Stimulated activated CD8-positive, alpha-beta memory T cell treated with anti-CD3 and anti-CD28 coated beads, Interleukin-7, amount 100 ng/mL, for 48 hours (primary cell): ENCODE results near the gene CAPN7.

Experiments used
- DNase-seq, 2 donors: peaks; one replicate each; pipeline ENCODE4 v3.0.0-alpha.2; 2020; ENCODE audit warnings: low read depth in 1 of 2; ENCODE audit errors: extremely low read depth in 1 of 2

The CAPN7 gene

DNA sequence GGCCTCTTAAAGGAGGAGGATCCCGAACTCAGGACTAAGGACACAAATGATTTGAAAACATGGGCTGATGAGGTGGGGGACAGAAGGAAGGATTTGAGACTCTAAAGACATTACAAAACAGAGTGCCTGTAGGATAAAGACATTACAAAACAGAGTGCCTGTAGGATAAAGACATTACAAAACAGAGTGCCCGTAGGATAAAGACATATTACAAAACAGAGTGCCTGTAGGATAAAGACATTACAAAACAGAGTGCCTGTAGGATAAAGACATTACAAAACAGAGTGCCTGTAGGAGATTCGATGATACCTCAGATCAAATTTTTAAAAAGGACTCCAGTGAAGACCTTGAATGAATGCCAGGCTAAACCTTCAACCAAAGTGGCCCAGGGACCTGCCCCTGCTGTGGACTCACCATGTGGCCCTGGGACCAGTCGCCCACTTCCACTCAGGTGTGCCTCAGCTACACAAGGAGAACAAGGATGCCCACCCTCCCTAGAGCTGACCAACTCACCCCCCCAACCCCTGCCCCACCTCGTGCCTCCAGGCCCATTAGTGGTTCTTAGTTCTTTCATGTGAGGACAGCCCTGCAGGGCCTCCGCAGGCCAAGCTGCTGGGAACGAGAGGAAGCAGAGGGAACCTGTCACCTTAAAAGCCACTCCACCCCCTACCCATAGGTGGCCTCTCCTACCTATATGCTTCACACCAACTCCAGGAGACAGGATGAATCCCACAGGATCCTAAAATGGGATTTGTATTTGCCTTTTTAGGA, 66.6 kb downstream of the CAPN7 start:
- no peak for DNase-seq

DNA sequence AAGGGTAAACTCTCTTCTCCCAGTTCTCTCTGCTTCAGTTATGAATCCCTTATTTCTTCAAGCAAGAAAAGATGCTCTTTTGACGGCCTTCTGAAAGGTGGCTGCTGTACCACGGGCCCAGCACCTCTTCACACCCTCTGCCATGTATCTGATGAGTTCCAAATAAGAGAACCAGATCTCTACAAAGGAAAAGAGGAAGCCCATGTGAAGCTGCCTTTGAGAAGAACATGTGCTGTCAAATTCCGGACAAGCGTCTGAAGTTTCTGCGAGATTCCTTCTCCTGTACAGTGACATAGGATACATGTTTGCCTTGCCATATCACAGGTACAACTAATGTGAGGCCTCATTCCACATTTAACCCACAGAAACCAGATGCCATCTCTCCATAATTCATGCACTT, 67.2 kb downstream of the CAPN7 start:
- DNase-seq = no peak

DNA sequence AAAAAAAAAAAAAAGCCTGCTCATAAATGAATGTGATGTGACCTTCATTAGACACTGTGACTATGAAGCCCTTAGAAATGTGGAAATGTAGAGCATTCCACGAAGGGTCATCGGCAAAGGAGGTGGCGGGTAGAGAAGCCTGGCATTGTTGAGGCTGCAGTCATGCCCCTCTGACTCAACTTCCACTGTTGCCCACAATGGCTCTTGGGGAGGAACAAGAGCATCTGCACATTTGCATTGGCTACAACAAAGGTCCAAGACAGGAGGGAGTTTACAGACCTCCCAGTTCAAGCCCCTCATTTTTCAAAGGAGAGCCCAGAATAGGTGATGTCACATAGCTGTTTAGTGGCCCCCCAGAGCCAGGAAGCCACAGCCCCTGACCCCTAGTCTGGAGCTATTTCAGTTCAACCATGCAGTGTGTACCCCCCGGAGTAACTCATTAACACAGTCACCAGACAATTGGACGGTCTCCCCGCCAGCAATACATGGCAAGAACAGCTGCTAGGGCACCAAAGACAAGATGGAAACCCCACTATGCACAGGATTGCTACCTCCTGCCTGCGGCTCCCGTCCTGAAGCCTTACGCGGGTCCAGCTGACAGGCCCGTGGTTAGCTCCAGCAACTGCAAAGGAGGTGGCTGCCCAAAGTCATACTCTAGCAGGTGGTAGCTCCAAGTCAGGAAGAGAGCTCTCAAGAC, 70.1 kb downstream of the CAPN7 start:
- DNase-seq = no peak

DNA sequence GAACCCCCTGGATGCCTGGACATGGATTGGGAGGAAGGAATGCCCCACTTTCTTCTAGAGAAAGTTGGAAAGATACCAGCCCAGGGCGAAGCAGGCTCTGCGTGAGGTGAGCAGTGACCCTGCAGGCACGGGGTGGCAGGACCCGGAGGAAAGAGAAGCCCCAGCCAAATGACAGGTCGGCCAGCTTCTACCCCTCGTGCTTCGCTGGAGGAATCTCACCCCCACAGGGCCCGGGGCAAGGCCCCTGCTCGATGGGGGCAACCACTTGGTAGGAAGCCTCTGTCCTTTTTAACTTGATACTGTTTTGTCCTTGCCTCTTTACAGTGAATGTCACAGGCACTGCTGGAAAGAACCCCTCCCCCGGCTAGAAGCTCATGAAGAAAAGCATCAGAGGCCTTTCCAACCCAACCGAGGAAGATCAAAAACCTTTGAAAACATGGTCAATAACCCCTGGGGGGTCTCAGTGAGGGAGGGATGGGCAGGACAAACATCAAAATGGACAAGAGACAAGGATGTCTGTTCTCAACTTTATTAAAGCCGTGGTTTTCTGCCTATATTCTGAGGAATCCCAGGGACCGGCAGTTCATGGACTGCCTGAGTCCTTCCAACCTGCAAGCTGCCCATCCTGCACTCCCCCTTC, 71.9 kb downstream of the CAPN7 start:
- DNase-seq = no peak

DNA sequence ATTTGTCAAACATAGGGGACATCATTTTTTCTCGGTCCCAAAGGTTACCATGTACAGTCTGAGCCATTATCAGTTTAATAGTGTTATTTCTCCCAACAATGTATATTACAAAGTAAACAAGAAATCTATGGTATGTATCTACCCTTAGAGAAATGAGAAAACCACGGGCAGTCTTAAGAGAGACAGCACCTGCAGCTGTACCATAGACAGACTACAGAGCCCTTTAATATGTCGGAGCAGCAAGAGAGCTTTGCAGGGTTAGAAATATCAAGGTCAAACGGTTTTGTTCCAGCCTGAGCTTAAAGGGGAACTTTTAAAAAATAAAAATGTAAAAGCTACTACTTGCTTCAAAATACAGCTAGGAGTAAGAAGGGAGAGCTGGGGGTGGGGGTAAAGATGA, 73.2 kb downstream of the CAPN7 start:
- DNase-seq = no peak

DNA sequence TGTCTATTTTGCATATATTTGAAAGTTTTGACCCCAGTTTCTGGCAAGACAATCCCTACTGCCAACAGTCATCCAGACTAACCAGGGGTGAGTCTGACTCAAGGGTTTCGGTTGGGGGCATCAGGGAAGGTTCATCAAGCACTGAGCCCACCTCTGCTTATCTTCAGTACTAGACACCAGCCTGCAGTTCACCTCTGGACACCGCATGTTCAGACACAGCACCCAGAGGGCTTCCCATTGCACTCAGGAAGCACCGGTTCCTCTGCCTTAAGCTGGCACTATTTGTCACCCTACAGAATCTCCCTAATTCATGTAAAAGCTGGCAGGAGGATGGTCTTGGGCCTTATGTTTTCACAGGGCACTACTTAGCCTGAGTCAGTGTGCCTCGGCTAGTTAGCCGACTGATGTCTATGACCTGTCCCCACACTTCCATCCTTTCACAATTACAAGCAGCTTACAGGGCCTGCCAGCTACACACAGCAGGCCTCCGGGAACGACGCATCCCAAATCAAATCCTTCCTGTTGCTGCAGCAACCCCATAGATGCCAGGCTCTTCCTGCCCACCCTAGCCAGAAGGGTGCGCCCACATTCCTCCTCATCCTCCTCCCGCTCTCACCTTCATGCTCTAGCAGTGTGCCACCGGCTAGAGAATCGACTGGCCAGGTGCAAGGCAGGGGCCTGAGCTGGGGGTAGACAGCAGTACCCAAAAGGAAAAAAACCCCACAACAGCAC, 73.8 kb downstream of the CAPN7 start:
- no peak for DNase-seq

DNA sequence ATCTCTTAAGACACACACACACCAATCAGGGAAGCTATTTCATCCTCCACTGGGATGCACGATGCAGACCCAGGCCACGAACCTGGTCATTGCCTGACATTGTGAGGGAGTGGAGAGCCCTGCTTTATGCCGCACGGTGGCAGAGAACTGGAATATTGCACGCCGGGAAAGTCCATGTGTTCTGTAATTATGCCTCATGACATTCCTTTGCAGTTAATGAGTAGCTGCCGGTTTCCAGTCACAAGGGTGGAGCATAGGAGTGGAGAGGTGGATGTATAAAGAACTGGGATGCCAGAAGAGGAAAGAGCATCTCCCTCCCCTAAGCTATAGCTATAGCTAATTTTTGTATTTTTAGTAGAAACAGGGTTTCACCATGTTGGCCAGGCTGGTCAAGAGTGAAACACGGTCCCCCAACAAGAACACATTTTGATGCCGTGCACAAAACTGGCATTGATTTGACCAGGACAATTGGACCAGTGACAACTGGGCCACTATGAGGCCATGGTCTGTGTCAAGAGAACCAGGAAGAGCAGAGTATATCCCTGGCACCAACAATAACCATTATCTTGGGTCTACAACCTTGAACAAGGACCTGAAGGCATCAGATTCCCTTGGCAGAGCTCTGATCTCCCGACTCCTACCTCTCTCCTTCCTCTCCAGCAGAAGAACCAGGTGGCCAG, 74.9 kb downstream of the CAPN7 start:
- no peak for DNase-seq

DNA sequence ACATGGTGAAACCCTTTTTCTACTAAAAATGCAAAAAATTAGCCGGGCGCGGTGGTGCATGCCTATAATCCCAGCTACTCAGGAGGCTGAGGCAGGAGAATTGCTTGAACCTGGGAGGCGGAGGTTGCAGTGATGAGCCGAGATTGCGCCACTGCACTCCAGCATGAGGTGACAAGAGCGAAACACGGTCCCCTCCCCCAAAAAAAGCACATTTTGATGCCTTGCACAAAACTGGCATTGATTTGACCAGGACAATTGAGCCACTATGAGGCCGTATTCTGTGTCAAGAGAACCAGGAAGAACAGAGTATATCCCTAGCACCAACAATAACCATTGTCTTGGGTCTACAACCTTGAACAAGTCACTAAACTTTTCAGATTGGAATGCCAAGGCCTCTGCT, 75.8 kb downstream of the CAPN7 start:
- no peak for DNase-seq

DNA sequence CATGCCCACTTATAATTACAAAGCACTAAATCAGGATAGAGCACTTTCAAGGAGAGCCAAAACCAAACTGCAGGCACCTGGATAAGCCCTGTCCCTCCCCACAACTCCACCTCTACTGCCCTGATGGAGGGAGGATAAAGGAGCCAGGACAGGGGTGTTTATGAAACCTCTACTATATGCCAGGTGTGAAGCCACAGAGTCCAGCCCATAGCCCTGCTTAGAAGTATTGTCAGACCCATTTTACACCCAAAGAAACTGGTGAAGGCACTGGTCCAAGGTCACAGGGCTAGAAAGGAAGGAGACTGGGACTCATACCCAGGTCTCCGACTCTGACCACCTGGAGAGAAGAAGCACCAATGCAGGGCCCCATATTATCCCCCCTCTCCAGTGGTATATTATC, 77.7 kb downstream of the CAPN7 start:
- no peak for DNase-seq

DNA sequence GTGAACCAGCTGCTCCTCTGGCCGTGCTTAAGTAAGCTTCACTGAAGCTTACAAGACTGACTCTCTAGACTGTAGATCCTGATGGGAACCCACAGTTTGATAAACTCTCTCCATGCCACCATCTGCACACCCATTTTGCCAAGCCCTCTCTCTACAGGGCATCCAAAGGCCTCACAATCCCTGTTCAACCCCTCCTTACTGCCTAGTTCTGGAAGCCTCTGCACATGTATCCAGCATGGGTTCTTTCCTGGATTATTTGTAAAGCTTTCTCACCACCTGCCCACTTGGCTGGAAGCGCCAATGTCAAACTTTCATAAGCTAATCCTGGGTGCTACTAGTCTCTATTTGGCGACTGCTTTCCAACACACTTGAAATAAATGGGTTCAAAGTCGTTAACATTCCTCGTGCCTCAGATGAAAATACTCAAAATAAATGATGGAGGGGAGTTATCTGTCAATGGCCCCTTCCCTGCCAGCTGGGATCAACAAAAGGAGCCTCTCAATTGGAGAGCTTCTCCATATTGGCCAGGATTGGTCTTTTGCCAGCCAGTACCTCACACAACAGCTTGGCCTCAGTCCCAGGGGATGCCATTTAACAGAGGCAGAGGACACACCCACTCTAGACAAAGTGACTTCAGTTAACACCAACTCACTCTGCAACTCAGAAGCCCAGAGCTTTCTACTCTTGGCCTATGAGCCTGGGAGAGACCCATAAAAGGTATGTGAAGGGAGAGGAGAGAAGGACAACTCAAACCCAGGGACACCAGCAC, 78.3 kb downstream of the CAPN7 start:
- no peak for DNase-seq

DNA sequence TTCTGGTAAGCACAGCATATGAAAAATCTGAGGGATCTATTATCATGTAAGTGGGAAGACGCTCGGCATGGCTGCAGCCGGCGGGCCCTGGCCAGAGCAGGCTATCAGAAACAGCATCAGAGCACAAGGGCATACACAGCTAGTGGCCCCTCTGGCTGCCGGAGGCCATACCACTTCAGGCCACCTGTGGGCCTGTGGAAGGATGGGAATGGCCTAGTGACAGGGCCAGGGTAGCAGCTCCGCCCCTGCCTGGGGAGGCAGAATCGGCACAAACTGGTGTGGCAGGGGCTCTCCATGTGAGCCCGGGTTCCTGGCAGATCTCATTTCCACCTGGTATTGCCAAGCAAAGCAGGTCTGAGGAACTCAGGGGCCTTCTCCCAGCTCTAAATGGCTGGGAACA, 80.0 kb downstream of the CAPN7 start:
- no peak for DNase-seq

DNA sequence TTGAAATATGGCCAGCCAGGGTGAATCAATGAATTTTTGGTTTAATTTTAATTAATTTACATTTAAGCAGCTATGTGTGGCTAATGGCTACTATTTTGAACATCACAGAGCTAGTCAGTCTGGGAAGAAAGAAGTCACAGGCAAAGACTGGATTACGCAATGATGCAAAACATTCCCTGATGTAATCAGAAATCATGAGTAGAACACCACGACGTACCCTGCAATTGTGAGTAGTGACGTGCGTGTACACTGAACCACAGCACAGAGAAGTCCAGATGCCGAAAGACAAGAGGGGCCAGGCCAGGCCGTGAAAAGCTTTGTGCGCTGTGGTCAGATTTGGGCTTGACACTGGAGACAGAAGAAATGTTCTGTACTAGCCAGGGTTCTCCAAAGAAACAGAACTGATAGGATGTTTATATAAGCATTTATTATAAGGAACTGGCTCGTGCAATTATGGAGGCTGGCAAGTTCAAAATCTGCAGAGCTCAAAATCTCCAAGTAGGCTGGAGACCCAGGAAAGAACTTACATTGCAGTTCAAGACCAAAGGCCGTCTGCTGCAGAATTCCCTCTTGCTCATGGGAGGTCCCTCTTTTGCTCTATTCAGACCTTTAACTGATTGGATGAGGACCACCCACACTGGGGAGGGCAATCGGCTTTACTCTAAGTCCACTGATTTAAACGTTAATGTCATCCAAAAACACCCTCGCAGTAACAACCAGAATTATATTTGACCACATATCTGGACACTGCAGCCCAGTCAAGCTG, 81.7 kb downstream of the CAPN7 start:
- DNase-seq = no peak

DNA sequence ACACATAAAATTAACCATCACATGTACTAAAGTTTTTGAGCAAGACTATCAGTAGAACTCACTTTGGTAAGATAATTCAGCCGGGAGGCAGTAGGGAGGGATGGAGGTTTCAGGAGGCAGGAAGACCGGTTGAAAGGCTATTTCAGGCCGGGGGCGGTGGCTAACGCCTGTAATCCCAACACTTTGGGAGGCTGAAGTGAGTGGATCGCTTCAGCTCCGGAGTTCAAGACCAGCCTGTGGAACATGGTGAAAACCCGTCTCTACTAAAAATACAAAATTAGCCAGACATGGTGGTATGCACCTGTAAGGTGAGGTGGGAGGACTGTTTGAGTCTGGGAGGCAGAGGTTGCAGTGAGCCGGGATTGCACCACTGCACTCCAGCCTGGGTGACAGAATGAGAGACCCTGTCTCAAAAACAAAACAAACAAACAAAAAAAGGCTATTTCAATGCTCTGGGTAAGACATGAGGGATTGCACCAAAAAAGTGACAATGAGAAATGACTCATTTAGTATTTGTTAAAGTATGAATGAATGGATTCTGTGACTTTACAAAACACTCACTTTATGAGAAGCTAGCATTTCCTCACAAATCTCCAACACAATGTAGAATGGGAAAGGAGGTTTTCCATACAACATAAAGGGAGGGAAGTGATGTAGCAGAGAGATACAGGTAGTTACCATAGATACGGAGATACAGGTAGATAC, 82.4 kb downstream of the CAPN7 start:
- DNase-seq = no peak

DNA sequence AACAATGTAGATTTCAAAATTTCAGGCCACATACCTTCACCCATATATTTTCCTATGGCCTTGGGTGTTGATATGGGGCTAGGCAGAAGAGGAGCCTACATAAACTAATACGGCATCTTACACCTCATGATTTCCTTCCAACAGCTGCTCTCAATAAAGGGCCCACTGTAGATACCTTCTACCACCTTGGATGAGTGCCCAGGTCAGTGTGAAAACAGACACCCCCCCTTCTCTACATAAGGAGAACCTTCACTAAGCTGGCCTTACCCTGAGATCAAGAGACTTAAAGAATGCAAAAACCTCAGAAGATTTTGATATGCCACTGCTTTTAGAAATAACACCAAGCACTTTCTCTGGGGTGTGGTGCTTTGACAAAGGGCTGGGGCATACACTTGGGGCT, 83.6 kb downstream of the CAPN7 start:
- DNase-seq = no peak

DNA sequence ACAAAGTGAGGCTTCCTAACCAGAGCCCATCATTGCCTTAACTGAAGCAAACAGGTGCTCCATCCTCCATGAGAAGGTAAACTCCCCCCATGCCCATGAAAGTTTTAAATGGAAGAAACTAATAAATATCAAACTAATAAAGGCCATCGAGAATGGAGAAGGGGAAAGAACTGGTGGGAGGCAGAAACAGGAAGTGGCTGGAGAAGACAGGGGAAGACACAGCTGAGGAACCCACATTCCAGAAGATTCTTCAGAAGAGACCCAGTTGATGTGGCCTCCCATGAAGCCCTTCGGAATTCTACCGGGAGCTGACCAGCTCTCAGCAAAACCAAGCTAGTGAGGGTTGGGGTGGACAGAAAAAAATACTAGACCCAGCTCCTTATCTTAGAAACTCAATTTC, 84.7 kb downstream of the CAPN7 start:
- DNase-seq = no peak

DNA sequence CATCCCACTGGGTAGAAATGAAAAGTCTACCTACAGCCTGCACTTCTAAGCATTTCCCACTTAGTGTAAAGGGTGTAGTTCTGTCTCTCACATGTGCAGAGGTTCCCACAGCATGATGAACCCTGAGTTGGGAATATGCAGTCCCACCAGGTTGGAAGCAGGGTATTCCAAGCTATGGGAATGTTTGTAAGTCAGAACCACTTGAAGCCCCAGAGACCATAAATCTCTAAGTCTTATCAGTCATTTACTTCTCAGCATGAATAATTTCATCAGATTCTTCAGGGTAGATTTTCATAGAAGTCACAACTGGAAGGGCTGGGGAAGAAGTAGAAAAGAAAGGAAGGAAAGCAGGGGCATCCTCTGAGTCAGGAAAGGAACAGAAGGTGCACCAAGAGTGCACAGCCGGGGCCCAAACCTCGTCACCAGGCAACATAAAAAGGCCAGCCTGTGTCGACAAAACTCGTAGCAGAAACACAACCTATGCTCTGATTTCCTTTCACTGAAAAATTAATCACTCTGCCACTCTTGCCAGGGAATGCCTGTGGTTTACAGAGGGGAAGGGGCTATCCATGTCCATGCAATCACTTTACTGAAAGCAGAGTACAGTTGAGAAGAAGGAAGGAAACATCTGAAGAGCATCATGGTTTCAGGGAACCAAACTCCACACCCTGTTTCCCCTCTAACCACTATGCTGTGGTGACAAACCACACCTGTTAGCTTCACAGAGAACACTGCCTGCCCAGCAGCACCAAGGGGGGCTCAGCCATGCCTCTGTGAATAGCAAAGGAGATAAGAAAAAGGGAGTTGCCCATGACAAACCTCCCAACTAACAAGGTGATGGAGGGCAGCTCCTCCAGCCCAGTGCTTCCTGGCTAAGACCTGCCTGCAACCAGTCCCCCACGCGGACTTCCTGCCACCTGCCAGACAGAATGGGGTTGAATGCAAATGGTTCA, 85.8 kb downstream of the CAPN7 start:
- peak; percentile 45 to 66 for DNase-seq

DNA sequence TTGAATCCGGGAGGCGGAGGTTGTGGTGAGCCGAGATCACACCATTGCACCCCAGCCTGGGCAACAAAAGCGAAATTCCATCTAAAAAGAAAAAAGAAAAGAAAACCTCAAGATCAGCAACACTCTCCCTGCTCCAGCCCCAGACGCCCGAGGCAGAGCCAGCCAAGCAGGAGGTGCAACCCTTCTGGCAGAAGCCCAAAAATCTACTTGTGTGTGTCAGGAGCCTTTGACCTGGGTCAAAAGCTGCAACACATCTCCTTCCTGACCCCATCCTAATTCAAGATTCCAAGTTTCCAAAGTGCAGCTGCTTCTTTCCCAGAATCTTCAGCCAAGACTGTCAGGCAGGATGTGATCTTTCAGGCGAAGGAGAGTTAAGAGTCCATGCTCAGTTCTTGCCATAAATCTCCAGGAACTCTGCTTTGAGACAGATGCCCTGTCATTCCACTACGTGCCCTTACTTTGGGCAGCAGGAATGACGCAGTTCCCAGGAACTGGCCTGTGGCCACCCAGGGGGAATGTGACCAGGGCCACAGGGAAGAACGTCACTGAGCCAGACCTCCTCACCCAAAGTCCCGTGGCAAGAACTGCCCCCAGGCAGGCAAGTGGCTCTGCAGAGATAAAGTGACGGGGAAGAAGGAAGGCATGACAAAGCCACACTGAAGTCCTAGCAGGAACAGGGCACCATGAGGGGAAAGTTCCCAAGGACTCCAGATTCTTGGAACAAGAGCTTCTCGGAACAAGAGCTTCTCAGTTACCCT, 86.9 kb downstream of the CAPN7 start:
- no peak for DNase-seq
